ENCODE measurements around the gene MPND.

MPND gene

GRCh38 chr19:4366666-4367335 lies 23.4 kb downstream of the MPND start:
- no peak for ATAC-seq
- TF ChIP-seq ZC3H10 (CRISPR knock-in tag; IDR thresholded peaks at IDR 0.05) (no peak), CREB5 (CRISPR knock-in tag; IDR thresholded peaks at IDR 0.05; ENCODE audit: low read depth) (no peak), ARNTL (CRISPR knock-in tag; IDR thresholded peaks at IDR 0.05; ENCODE audit: borderline replicate concordance, low read depth) (no peak), ZFP30 (CRISPR knock-in tag; IDR thresholded peaks at IDR 0.05) (no peak)
- TF ChIP-seq, protein P1, sequence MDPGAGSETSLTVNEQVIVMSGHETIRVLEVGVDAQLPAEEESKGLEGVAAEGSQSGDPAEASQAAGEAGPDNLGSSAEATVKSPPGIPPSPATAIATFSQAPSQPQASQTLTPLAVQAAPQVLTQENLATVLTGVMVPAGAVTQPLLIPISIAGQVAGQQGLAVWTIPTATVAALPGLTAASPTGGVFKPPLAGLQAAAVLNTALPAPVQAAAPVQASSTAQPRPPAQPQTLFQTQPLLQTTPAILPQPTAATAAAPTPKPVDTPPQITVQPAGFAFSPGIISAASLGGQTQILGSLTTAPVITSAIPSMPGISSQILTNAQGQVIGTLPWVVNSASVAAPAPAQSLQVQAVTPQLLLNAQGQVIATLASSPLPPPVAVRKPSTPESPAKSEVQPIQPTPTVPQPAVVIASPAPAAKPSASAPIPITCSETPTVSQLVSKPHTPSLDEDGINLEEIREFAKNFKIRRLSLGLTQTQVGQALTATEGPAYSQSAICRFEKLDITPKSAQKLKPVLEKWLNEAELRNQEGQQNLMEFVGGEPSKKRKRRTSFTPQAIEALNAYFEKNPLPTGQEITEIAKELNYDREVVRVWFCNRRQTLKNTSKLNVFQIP (CRISPR knock-in tag; IDR thresholded peaks at IDR 0.05; ENCODE audit: borderline replicate concordance, low read depth) = no peak

DNA sequence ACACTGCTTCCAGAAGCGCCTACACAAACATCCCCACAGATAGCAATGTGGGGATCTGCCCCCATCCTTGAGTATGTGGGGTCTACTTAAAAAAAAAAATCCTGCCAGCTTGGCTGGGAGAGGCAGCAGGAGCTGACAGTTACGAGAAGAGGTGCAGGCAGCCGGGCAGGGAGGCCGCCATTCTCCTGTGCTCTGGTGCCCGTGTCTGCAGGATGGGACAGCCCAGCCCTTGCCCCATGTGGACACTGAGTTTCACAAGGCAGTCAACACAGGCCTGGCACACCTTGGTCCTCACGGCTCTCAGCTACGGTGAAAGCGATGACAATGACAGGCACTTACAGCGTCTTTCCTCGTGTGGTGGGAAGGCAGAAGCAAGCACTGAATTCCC lies 24.0 kb downstream of the MPND start:
- TF ChIP-seq PPARA (CRISPR knock-in tag; IDR thresholded peaks at IDR 0.05; ENCODE audit: borderline replicate concordance) (no peak), ZNF565 (CRISPR knock-in tag; conservative IDR thresholded peaks at IDR 0.05; ENCODE audit: low read depth) (no peak), ISL1 (CRISPR knock-in tag; IDR thresholded peaks at IDR 0.05) (no peak)
- TF ChIP-seq, protein P1 (CRISPR knock-in tag; IDR thresholded peaks at IDR 0.05; ENCODE audit: borderline replicate concordance, low read depth) = no peak
- no peak for ATAC-seq

DNA sequence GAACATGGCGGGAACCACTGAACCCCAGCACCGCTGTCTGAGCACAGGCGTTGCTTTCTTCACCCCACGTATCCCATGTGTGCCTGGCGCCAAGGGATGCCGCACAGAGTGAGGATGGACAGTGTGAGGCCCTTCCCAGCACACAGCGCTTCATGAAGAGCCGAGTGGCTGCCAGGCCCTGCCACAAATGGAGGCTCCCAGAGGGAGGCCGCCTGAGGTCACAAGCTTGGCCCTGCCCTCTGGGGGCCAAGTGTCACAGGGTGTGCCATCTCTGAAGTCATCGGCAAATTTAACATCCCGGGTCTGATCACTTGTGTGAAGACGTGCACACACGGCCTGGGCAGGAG lies 24.4 kb downstream of the MPND start:
- no peak for ATAC-seq

GRCh38 chr19:4368128-4368820 lies 24.9 kb downstream of the MPND start:
- peak; percentile 13 for ATAC-seq
- TF ChIP-seq, protein P2, sequence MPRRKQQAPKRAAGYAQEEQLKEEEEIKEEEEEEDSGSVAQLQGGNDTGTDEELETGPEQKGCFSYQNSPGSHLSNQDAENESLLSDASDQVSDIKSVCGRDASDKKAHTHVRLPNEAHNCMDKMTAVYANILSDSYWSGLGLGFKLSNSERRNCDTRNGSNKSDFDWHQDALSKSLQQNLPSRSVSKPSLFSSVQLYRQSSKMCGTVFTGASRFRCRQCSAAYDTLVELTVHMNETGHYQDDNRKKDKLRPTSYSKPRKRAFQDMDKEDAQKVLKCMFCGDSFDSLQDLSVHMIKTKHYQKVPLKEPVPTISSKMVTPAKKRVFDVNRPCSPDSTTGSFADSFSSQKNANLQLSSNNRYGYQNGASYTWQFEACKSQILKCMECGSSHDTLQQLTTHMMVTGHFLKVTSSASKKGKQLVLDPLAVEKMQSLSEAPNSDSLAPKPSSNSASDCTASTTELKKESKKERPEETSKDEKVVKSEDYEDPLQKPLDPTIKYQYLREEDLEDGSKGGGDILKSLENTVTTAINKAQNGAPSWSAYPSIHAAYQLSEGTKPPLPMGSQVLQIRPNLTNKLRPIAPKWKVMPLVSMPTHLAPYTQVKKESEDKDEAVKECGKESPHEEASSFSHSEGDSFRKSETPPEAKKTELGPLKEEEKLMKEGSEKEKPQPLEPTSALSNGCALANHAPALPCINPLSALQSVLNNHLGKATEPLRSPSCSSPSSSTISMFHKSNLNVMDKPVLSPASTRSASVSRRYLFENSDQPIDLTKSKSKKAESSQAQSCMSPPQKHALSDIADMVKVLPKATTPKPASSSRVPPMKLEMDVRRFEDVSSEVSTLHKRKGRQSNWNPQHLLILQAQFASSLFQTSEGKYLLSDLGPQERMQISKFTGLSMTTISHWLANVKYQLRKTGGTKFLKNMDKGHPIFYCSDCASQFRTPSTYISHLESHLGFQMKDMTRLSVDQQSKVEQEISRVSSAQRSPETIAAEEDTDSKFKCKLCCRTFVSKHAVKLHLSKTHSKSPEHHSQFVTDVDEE (CRISPR knock-in tag; IDR thresholded peaks at IDR 0.05) = no peak
- TF ChIP-seq, protein P3, sequence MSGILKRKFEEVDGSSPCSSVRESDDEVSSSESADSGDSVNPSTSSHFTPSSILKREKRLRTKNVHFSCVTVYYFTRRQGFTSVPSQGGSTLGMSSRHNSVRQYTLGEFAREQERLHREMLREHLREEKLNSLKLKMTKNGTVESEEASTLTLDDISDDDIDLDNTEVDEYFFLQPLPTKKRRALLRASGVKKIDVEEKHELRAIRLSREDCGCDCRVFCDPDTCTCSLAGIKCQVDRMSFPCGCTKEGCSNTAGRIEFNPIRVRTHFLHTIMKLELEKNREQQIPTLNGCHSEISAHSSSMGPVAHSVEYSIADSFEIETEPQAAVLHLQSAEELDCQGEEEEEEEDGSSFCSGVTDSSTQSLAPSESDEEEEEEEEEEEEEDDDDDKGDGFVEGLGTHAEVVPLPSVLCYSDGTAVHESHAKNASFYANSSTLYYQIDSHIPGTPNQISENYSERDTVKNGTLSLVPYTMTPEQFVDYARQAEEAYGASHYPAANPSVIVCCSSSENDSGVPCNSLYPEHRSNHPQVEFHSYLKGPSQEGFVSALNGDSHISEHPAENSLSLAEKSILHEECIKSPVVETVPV (CRISPR knock-in tag; IDR thresholded peaks at IDR 0.05) = no peak
- TF ChIP-seq, protein P4, sequence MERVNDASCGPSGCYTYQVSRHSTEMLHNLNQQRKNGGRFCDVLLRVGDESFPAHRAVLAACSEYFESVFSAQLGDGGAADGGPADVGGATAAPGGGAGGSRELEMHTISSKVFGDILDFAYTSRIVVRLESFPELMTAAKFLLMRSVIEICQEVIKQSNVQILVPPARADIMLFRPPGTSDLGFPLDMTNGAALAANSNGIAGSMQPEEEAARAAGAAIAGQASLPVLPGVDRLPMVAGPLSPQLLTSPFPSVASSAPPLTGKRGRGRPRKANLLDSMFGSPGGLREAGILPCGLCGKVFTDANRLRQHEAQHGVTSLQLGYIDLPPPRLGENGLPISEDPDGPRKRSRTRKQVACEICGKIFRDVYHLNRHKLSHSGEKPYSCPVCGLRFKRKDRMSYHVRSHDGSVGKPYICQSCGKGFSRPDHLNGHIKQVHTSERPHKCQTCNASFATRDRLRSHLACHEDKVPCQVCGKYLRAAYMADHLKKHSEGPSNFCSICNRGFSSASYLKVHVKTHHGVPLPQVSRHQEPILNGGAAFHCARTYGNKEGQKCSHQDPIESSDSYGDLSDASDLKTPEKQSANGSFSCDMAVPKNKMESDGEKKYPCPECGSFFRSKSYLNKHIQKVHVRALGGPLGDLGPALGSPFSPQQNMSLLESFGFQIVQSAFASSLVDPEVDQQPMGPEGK (CRISPR knock-in tag; IDR thresholded peaks at IDR 0.05; ENCODE audit: borderline replicate concordance) = no peak
- TF ChIP-seq ESRRG (CRISPR knock-in tag; IDR thresholded peaks at IDR 0.05) (no peak), RARB (CRISPR knock-in tag; IDR thresholded peaks at IDR 0.05) (no peak), ZFP3 (CRISPR knock-in tag; IDR thresholded peaks at IDR 0.05) (no peak), ARNTL (CRISPR knock-in tag; IDR thresholded peaks at IDR 0.05; ENCODE audit: borderline replicate concordance, low read depth) (no peak), ZNF565 (CRISPR knock-in tag; conservative IDR thresholded peaks at IDR 0.05; ENCODE audit: low read depth) (no peak), SNAI2 (CRISPR knock-in tag; IDR thresholded peaks at IDR 0.05) (no peak)

More for the DNA sequence above, 24.4 kb downstream of the MPND start:
- TF ChIP-seq BACH2 (CRISPR knock-in tag; IDR thresholded peaks at IDR 0.05; ENCODE audit: borderline replicate concordance) (no peak), OSR1 (CRISPR knock-in tag; IDR thresholded peaks at IDR 0.05) (no peak), ESRRG (CRISPR knock-in tag; IDR thresholded peaks at IDR 0.05) (no peak), GLIS3 (CRISPR knock-in tag; IDR thresholded peaks at IDR 0.05) (no peak), ARNTL (CRISPR knock-in tag; IDR thresholded peaks at IDR 0.05; ENCODE audit: borderline replicate concordance, low read depth) (no peak), RARB (CRISPR knock-in tag; IDR thresholded peaks at IDR 0.05) (no peak)
- TF ChIP-seq, protein P3 (CRISPR knock-in tag; IDR thresholded peaks at IDR 0.05) = no peak
- TF ChIP-seq, protein P4 (CRISPR knock-in tag; IDR thresholded peaks at IDR 0.05; ENCODE audit: borderline replicate concordance) = no peak
